ENCODE data around the gene CACNB3. TPM values are rescaled to one million over a fixed set of nuclear protein-coding genes. Genes with fewer than 3 reads are reported as not detected.

The CACNB3 gene
- total and polyA plus RNA-seq, 2 experiments from 2014 or later = 23.2 to 28.6 TPM

- TF ChIP-seq EZH2 (IDR thresholded peaks at IDR 0.05; ENCODE audit: borderline replicate concordance) (no peak), EZH2phosphoT487 (IDR thresholded peaks at IDR 0.05; ENCODE audit: low read depth, severe bottlenecking, unreplicated experiment) (no peak)
- TF ChIP-seq, protein P1, sequence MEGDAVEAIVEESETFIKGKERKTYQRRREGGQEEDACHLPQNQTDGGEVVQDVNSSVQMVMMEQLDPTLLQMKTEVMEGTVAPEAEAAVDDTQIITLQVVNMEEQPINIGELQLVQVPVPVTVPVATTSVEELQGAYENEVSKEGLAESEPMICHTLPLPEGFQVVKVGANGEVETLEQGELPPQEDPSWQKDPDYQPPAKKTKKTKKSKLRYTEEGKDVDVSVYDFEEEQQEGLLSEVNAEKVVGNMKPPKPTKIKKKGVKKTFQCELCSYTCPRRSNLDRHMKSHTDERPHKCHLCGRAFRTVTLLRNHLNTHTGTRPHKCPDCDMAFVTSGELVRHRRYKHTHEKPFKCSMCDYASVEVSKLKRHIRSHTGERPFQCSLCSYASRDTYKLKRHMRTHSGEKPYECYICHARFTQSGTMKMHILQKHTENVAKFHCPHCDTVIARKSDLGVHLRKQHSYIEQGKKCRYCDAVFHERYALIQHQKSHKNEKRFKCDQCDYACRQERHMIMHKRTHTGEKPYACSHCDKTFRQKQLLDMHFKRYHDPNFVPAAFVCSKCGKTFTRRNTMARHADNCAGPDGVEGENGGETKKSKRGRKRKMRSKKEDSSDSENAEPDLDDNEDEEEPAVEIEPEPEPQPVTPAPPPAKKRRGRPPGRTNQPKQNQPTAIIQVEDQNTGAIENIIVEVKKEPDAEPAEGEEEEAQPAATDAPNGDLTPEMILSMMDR (IDR thresholded peaks at IDR 0.05; ENCODE audit: poor library complexity) = no peak
- peak overlapping the region; percentile 46 for H3K27ac ChIP-seq
- H3K27me3 ChIP-seq = no peaks in the 10 kb centered on the region
- peaks cover 34% of the 10 kb centered on the region for H3K4me1 ChIP-seq (ENCODE audit: insufficient read depth)
- H3K36me3 ChIP-seq (replicated peaks; ENCODE audit: insufficient read depth, low read depth) = no peaks in the 10 kb centered on the region
- peak; percentile 76 for DNase-seq (ENCODE audit: low spot score)
- H3K9me2 ChIP-seq (replicated peaks; ENCODE audit: insufficient read depth) = no peaks in the 10 kb centered on the region
- no peaks in the 10 kb centered on the region for H3K79me2 ChIP-seq
- WGBS (ENCODE audit: low lambda C conversion rate, missing lambda C conversion rate) = 28% methylated on average over 5 of the region's 5 CpGs
- no peak overlapping the region for H3K4me3 ChIP-seq
- H2AFZ ChIP-seq = no peak overlapping the region
- H3K9me3 ChIP-seq (ENCODE audit: low read depth) = no peaks in the 10 kb centered on the region
- H3K4me2 ChIP-seq = peak overlapping the region; percentile 8
- H4K20me1 ChIP-seq (ENCODE audit: insufficient read depth, poor library complexity, severe bottlenecking) = no peaks in the 10 kb centered on the region
Measured at GRCh38 chr12:48810903-48811431, 7.3 kb upstream of the CACNB3 start.

DNA sequence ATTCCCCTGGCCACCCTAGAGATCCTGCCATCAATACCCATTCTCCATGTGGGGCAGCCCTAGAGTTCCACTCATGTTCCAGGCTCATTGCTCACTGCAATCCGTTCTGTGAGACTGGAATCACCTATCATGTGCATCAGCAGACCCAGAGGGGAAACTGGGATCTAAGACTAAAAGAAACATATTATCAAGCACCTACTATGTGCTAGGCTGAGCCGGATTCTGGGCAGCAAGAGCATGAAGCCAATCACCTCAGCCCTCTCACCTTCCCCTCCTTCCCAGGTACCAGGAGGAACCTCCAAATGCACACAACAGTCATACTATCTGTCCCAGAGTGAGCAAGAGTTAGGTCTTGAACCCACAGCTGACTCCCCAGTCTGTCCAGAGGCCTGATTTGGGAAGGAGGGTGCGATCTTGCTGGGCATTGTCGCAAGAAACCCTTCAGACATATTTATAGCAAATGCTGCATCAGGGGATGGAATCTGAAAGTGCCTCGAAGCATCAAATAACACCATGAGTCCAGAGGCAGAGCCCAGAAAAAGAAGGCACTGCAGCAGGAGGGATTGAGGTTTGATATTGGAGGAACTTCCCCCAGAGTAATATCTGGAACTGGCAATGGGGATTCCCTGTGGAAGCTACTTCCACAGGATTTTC lies 6.7 kb upstream of the CACNB3 start:
- no peak overlapping the region for H2AFZ ChIP-seq
- H3K4me1 ChIP-seq (ENCODE audit: insufficient read depth) = peaks cover 40% of the 10 kb centered on the region

GRCh38 chr12:48812389-48812788 lies 5.9 kb upstream of the CACNB3 start:
- TF ChIP-seq, protein P1 (IDR thresholded peaks at IDR 0.05; ENCODE audit: poor library complexity) = no peak
- TF ChIP-seq EZH2phosphoT487 (IDR thresholded peaks at IDR 0.05; ENCODE audit: low read depth, severe bottlenecking, unreplicated experiment) (no peak), EZH2 (IDR thresholded peaks at IDR 0.05; ENCODE audit: borderline replicate concordance) (no peak)
- H3K27ac ChIP-seq = peak overlapping the region; percentile 60
- WGBS (ENCODE audit: low lambda C conversion rate, missing lambda C conversion rate) = 92% methylated on average over 2 of the region's 2 CpGs

More for the DNA sequence above, 6.7 kb upstream of the CACNB3 start:
- no peak for DNase-seq (ENCODE audit: low spot score)
- H3K36me3 ChIP-seq (replicated peaks; ENCODE audit: insufficient read depth, low read depth) = no peaks in the 10 kb centered on the region
- no peak overlapping the region for H3K4me3 ChIP-seq
- H3K27ac ChIP-seq = peak overlapping the region; percentile 46
- H3K27me3 ChIP-seq = no peaks in the 10 kb centered on the region
- H3K9me3 ChIP-seq (ENCODE audit: low read depth) = no peaks in the 10 kb centered on the region
- WGBS (ENCODE audit: low lambda C conversion rate, missing lambda C conversion rate) = 78% methylated on average over 5 of the region's 5 CpGs
- no peaks in the 10 kb centered on the region for H4K20me1 ChIP-seq (ENCODE audit: insufficient read depth, poor library complexity, severe bottlenecking)
- no peaks in the 10 kb centered on the region for H3K9me2 ChIP-seq (replicated peaks; ENCODE audit: insufficient read depth)
- peak overlapping the region; percentile 8 for H3K4me2 ChIP-seq
- peaks cover 4% of the 10 kb centered on the region for H3K79me2 ChIP-seq
- TF ChIP-seq, protein P1 (IDR thresholded peaks at IDR 0.05; ENCODE audit: poor library complexity) = no peak
- TF ChIP-seq EZH2phosphoT487 (IDR thresholded peaks at IDR 0.05; ENCODE audit: low read depth, severe bottlenecking, unreplicated experiment) = no peak
- no peak for TF ChIP-seq EZH2 (IDR thresholded peaks at IDR 0.05; ENCODE audit: borderline replicate concordance)

More at GRCh38 chr12:48812389-48812788, 5.9 kb upstream of the CACNB3 start:
- no peak overlapping the region for H3K4me2 ChIP-seq
- no peak overlapping the region for H3K4me3 ChIP-seq
- H3K27me3 ChIP-seq = no peaks in the 10 kb centered on the region
- DNase-seq (ENCODE audit: low spot score) = no peak
- H3K9me3 ChIP-seq (ENCODE audit: low read depth) = no peaks in the 10 kb centered on the region
- peaks cover 48% of the 10 kb centered on the region for H3K4me1 ChIP-seq (ENCODE audit: insufficient read depth)
- no peaks in the 10 kb centered on the region for H4K20me1 ChIP-seq (ENCODE audit: insufficient read depth, poor library complexity, severe bottlenecking)
- no peaks in the 10 kb centered on the region for H3K9me2 ChIP-seq (replicated peaks; ENCODE audit: insufficient read depth)
- no peaks in the 10 kb centered on the region for H3K36me3 ChIP-seq (replicated peaks; ENCODE audit: insufficient read depth, low read depth)
- peaks cover 12% of the 10 kb centered on the region for H3K79me2 ChIP-seq
- H2AFZ ChIP-seq = no peak overlapping the region
